Retinal pigment epithelial cell (primary cell): ENCODE data around the gene OSBPL7.

Source experiments
- DNase-seq: peaks from one replicate; pipeline ENCODE4 v3.0.0-alpha.2; 2010; ENCODE audit warnings: low read depth
- H3K4me3 ChIP-seq: 2 replicates; pipeline ENCODE4 v1.5.1; 2011; ENCODE audit warnings: mild to moderate bottlenecking, low read length, control low read depth, moderate library complexity
- TF ChIP-seq, protein P1 (sequence below): conservative IDR thresholded peaks from 2 replicates; pipeline ENCODE4 v1.5.1; 2011; ENCODE audit warnings: low read depth, low read length, control low read depth, inconsistent platforms

Gene OSBPL7

GRCh38 chr17:47821424-47822391 is at the start of gene OSBPL7:
TSS of gene OSBPL7 (minus strand) at chr17:47821794. CDS start at chr17:47820278, 1,516 bp downstream.
- H3K4me3 ChIP-seq: peak within 1 kb of the TSS; percentile 89
- TF ChIP-seq, protein P1, sequence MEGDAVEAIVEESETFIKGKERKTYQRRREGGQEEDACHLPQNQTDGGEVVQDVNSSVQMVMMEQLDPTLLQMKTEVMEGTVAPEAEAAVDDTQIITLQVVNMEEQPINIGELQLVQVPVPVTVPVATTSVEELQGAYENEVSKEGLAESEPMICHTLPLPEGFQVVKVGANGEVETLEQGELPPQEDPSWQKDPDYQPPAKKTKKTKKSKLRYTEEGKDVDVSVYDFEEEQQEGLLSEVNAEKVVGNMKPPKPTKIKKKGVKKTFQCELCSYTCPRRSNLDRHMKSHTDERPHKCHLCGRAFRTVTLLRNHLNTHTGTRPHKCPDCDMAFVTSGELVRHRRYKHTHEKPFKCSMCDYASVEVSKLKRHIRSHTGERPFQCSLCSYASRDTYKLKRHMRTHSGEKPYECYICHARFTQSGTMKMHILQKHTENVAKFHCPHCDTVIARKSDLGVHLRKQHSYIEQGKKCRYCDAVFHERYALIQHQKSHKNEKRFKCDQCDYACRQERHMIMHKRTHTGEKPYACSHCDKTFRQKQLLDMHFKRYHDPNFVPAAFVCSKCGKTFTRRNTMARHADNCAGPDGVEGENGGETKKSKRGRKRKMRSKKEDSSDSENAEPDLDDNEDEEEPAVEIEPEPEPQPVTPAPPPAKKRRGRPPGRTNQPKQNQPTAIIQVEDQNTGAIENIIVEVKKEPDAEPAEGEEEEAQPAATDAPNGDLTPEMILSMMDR: peak; percentile 16
- peak; percentile 72 for DNase-seq

DNA sequence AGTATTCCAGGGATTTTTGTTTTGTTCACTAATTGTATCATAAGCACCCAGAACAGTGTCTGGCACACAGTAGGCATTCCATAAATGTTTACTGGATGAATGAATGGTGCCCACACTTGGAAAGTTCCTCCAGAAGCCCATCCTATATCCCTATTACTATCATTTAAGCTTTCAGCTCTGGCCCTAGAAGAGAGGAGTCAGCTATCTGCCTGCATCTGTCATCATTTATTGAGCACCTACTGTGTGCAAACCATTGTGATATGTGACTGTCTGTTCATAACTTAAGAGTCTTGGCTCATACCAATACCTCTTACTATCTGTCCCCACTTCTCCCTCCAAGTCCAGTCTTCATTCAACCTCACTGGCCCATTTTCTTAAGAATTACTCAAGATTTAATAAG is 49.5 kb upstream of the OSBPL7 start:
- H3K4me3 ChIP-seq: no peak overlapping the region
- DNase-seq: no peak
- TF ChIP-seq, protein P1: no peak

GRCh38 chr17:47870056-47870455 is 48.5 kb upstream of the OSBPL7 start:
- H3K4me3 ChIP-seq: no peak overlapping the region
- TF ChIP-seq, protein P1: no peak
- no peak for DNase-seq

DNA sequence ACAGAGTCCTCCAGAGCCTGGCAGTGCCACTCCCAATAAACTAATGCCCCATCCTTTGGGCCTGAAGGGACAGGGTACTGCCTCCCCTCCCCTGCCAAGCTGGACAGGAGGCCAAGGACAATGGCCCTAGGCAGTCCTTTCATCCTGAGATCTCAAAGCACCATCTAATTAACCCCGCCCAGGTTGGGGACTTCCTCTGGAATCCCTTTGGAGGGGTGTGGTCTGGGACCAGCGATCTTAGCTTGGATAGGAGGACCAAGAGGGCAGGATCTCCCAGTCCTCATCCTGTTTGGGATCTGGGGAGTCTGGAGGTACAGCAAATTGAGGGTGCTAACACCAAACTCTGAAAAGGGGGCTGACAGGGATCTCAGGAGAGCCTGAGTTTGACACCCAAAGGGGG is 47.5 kb upstream of the OSBPL7 start:
- H3K4me3 ChIP-seq: no peak overlapping the region
- DNase-seq: no peak
- TF ChIP-seq, protein P1: no peak

GRCh38 chr17:47867813-47868533 is 46.4 kb upstream of the OSBPL7 start:
- TF ChIP-seq, protein P1: no peak
- no peak overlapping the region for H3K4me3 ChIP-seq
- no peak for DNase-seq

- H3K4me3 ChIP-seq: no peak overlapping the region
Observed at GRCh38 chr17:47866941-47867340, 45.3 kb upstream of the OSBPL7 start.

More at GRCh38 chr17:47866941-47867340, 45.3 kb upstream of the OSBPL7 start:
- TF ChIP-seq, protein P1: no peak
- DNase-seq: no peak
